OCI-LY7 (cell line): Measurements from ENCODE around the gene ACOT12.

ENCODE experiments used
- CTCF ChIP-seq: fragments of 200-600 bp; sonication (generic); conservative IDR thresholded peaks from 2 replicates; pipeline ENCODE4 v1.5.1; 2014; ENCODE audit warnings: mild to moderate bottlenecking, antibody characterized with exemption, low read length, moderate library complexity, mixed read lengths
- EZH2phosphoT487 ChIP-seq: fragments of 200-600 bp; sonication (generic); IDR thresholded peaks from 2 replicates; pipeline ENCODE4 v1.6.1; 2018; ENCODE audit warnings: low read depth, borderline replicate concordance, mild to moderate bottlenecking, mixed run types, antibody characterized with exemption, low read length, moderate library complexity, mixed read lengths

- TF ChIP-seq CTCF = no peak
- no peak for TF ChIP-seq EZH2phosphoT487
Observed at GRCh38 chr5:81426359-81427030, 32.6 kb upstream of the ACOT12 start.
